ENCODE data around the gene CCK.

DNA sequence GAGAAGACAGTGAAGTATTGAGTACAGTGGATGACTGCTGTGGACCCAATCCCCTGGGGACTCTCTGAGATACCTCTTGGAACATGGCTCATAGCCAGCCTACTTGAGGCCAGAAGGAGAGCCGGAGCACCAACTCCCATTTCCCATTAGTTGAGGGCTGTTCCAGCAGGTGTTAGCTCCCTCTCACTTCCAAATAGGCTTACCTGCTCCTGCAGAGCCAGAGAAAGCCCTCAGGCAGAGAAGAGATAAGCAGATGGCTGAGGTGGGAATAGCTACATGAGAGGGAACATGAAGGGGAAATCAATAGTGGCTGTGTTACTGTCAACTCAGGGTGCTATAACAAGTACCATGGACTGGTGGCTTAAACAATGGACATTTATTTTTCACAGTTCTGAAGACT is 4.6 kb upstream of the CCK start:
- no peak for TF ChIP-seq POLR2A (IDR thresholded peaks at IDR 0.05; ENCODE audit: low read depth, low read length)
- TF ChIP-seq TAF1 (IDR thresholded peaks at IDR 0.05; ENCODE audit: borderline replicate concordance, low read depth, low read length), result no peak
- no peak for TF ChIP-seq POLR2AphosphoS5 (IDR thresholded peaks at IDR 0.05; ENCODE audit: low read depth, low read length)

All from GM12892 (cell line).